Suppressor macrophage treated with lipopolysaccharide for 1 hour (primary cell): ENCODE results near the gene GJA5.

Experiments
- DNase-seq, 3 donors: peaks; one replicate each; pipeline ENCODE4 v3.0.0-alpha.2; 2020 to 2022

Gene GJA5

GRCh38 chr1:147723691-147724323 lies 36.6 kb downstream of the GJA5 start:
- DNase-seq, result peak; percentile 24 to 42 (median 33)

GRCh38 chr1:147722124-147722523 lies 38.3 kb downstream of the GJA5 start:
- DNase-seq, result peak in 1 of 3 donors; percentile 35

- DNase-seq, result peak; percentile 38 to 65 (median 60)
These were observed 38.7 kb downstream of the GJA5 start for GRCh38 chr1:147721716-147722115.

- DNase-seq, result no peak
These were observed 39.8 kb downstream of the GJA5 start for GRCh38 chr1:147720557-147720956.

GRCh38 chr1:147719711-147720225 lies 40.6 kb downstream of the GJA5 start:
- DNase-seq, result peak in 1 of 3 donors; percentile 3

- DNase-seq, result no peak
These were observed 41.2 kb downstream of the GJA5 start for GRCh38 chr1:147719029-147719698.

GRCh38 chr1:147717706-147718097 lies 42.7 kb downstream of the GJA5 start:
- peak; percentile 35 to 56 (median 48) for DNase-seq

GRCh38 chr1:147717051-147717705 lies 43.2 kb downstream of the GJA5 start:
- no peak for DNase-seq

- no peak for DNase-seq
These were observed 47.8 kb downstream of the GJA5 start for GRCh38 chr1:147712605-147713004.
